GM21390 (cell line): ENCODE data around the gene BMP6.
"Not testable (repeated sequence)": the region's sequence is repeated elsewhere in the genome, so short reads cannot be mapped to it uniquely, and the experiment has no call there.

Experiments used
- ATAC-seq: cut with Tn5 transposase; IDR thresholded peaks from one replicate; pipeline ENCODE4 v1.9.1; 2021; ENCODE audit not compliant: unreplicated experiment

Gene BMP6

GRCh38 chr6:7786214-7786661, 60.3 kb downstream of the BMP6 start:
- no peak for ATAC-seq

- ATAC-seq: no peak
Measured at GRCh38 chr6:7787137-7787608, 61.3 kb downstream of the BMP6 start.

GRCh38 chr6:7787731-7788130, 61.8 kb downstream of the BMP6 start:
- no peak for ATAC-seq

- ATAC-seq: no peak
Measured at GRCh38 chr6:7794509-7794908, 68.6 kb downstream of the BMP6 start.

- ATAC-seq: no peak
Measured at GRCh38 chr6:7797386-7797785, 71.5 kb downstream of the BMP6 start.

- ATAC-seq: no peak
Measured at GRCh38 chr6:7798751-7799150, 72.9 kb downstream of the BMP6 start.

- no peak for ATAC-seq
Measured at GRCh38 chr6:7802662-7803061, 76.8 kb downstream of the BMP6 start.

- ATAC-seq: no peak
Measured at GRCh38 chr6:7803214-7803613, 77.3 kb downstream of the BMP6 start.

GRCh38 chr6:7805078-7805849, 79.4 kb downstream of the BMP6 start:
- ATAC-seq: no peak

- no peak for ATAC-seq
Measured at GRCh38 chr6:7805850-7806214, 79.9 kb downstream of the BMP6 start.

GRCh38 chr6:7806711-7807110, 80.8 kb downstream of the BMP6 start:
- no peak for ATAC-seq

- ATAC-seq: no peak
Measured at GRCh38 chr6:7809346-7809745, 83.4 kb downstream of the BMP6 start.

- no peak for ATAC-seq
Measured at GRCh38 chr6:7811441-7811840, 85.5 kb downstream of the BMP6 start.

- ATAC-seq: no peak
Measured at GRCh38 chr6:7812623-7813022, 86.7 kb downstream of the BMP6 start.

GRCh38 chr6:7813193-7813592, 87.3 kb downstream of the BMP6 start:
- no peak for ATAC-seq

- ATAC-seq: no peak
Measured at GRCh38 chr6:7813704-7814103, 87.8 kb downstream of the BMP6 start.

- no peak for ATAC-seq
Measured at GRCh38 chr6:7815716-7816115, 89.8 kb downstream of the BMP6 start.

- not testable (repeated sequence) for ATAC-seq
Measured at GRCh38 chr6:7817184-7817583, 91.3 kb downstream of the BMP6 start.

- ATAC-seq: no peak
Measured at GRCh38 chr6:7818257-7819214, 92.6 kb downstream of the BMP6 start.

- no peak for ATAC-seq
Measured at GRCh38 chr6:7819431-7820015, 93.6 kb downstream of the BMP6 start.

- ATAC-seq: no peak
Measured at GRCh38 chr6:7820288-7820835, 94.5 kb downstream of the BMP6 start.
